Left ventricle myocardium superior (tissue), 1 donor: ENCODE data around the gene TEX28. TPM values are rescaled to one million over a fixed set of nuclear protein-coding genes. Genes with fewer than 3 reads are reported as not detected.
"Not testable (repeated sequence)": the region's sequence is repeated elsewhere in the genome, so short reads cannot be mapped to it uniquely, and the experiment has no call there.

Experiments
- ATAC-seq: fragments of 200-7000 bp; cut with Tn5 transposase; one replicate; pipeline ENCODE4 v1.9.1; 2020; ENCODE audit warnings: mild to moderate bottlenecking, moderate library complexity
- DNase-seq: peaks from one replicate; pipeline ENCODE4 v3.0.0-alpha.2; 2020
- intact Hi-C: fragments of 100-400 bp; cut with micrococcal nuclease; formaldehyde crosslinking; loops from one replicate; pipeline ENCODE4 v1.11.0; 2022
- total RNA-seq: library from RNA; stranded (reverse); fragmentation: NEBNext Ultra II Directional; extraction: Animal tissue kit (Norgen Biotek cat#: 25700); gene quantifications from one replicate; pipeline ENCODE4 v1.2.1, GENCODE V29; 2021
- donor health status: DM: no; HTN: yes; CAD: no; lungs with severe emphysema.

TEX28 gene
- total RNA-seq, 1 donor from 2014 or later, result not detected

DNA sequence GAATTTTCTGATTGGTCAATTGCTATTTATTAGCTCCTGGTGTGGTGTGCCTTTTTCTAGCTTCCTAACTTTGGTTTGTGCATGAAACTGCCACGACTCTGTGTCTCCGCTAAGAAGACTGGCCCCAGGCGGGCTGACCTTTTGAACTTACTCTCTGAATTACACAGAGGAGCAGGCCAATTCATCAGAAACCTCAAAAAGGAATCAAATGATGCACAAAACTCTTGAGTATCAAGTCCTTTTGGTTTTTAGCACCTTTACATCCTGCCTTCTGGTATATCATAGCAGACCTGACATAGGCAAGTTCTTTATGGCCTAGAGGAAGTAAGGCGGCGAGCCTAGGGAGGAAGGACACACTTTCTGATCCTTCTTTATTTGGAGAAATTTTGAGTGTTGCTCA, 18.2 kb upstream of the TEX28 start:
- no peak for ATAC-seq
- intact Hi-C loops, result no loop called here
- no peak for DNase-seq

DNA sequence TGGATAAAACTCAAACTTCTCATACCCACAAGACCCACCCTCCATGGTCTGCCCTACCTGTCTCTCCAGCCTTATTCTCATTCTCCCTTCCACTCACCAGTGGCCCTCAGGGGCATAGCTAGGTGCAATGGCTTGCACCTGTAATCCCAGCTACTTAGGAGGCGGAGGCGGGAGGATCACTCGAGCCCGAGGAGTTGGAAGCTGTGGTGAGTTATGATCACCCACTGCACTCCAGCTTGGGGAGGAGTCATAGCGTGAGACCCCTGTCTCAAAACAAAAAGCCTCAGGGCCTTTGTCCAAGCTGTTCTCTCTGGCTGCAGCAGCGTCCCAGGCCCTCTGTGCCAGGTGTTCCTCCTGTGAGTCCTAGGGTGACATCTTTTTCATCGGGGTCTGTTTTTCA, 17.2 kb upstream of the TEX28 start:
- DNase-seq, result no peak

DNA sequence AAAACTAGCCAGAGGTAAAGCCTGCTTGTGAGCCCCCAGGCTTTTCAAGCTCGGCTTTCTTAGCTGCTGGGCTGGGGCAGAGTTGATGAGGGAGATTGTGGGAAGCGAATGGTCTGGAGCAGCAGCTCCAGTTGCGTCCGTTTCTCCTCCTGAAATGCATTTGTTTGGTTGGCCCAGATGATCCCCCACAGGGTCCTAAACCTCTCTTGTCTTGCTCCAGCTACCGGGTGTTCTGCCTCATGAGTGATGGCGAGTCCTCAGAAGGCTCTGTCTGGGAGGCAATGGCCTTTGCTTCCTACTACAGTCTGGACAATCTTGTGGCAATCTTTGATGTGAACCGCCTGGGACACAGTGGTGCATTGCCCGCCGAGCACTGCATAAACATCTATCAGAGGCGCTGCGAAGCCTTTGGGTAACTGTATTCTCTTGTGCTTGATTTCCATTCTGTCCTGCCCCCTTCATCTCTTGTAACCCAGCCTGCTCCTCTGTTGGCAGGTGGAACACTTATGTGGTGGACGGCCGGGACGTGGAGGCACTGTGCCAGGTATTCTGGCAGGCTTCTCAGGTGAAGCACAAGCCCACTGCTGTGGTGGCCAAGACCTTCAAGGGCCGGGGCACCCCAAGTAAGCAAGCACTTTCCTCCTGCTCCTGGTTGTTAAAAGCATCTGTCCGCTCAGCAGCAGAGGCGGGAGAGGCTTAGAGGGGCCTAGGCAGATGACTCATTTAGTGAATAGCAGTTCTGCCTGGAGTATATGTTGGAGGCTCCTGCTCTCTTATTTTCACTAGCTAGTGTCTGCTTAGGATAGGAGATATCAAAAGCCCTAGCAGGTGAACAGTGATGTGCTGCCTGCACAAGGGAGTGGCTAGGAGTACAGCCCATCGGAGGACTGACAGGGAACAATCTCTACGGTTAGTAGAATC, 16.0 kb upstream of the TEX28 start:
- DNase-seq (no peak), ATAC-seq (no peak)
- intact Hi-C loops, result no loop called here

More for the DNA sequence above, 17.2 kb upstream of the TEX28 start:
- intact Hi-C loops, result no loop called here
- no peak for ATAC-seq

DNA sequence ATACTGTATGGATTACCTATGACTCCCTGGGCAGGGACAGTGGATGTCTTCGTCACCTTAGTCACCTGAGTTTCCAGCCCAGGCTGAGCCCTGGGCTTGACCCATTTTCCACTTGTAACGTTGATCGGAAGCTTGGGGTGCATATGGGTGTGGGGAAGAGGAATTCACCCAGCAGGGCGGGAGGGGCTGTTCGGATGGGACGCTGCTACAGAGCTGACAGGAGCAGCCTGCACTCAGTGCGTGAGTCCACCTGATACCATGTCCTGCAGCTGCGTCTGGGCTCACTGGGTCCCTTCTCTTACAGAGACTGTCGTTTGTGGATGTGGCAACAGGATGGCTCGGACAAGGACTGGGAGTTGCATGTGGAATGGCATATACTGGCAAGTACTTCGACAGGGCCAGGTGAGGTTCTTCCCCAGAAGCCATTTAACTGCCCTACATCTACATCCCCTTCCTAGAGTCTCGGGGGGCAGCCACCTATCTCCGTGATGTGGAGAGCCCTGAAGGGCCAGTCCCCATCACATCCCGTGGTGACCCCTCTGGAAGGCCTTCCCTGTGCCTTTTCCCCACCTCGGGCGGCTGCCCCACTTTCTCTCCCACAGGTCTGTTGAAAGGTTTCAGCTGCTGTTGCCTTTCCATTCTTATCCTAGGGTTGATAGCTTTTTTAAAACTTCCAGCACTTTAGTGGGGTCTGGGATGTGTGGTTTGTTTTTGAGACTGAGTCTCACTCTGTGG, 14.3 kb upstream of the TEX28 start:
- DNase-seq, result no peak
- no peak for ATAC-seq
- intact Hi-C loops, result no loop called here

DNA sequence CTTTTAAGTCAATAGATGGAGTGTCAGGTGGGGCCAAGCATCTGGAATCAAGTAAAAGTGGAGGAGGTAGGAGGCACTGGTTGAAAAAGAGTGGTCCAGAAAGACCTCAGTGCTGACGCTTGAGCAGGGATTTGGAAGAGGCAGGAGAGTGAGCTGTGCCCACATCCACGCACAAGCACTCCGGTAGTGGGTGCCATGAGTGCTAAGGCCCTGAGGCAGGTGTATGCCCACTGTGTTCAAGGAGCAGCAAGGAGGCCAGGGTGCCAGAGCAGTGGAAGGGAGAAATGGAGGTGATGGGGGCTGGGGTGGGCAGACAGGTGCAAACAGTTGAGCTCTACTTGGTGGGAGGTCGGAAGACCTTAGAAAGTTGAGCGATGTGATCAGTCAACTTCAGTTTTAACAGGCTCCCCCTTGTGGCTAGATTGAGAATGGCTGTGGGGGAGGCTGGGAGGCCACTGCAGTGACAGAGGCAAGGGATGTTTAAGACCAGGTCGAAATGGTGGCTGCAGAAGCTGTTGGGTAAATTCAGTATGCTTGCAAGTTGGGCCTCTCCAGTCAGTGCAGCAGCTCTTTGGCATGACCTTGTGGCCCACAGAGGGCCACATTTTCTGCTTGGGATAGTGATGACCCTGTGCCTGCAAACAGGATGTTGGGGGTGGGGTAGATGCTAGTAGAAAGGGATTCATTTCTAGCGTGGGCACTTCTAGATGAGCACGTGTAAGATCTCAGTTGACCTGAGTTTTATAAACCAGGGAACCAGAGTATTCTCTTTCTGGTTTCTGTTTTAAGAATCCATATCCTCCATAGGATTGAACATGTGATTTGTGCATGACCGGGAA, 13.4 kb upstream of the TEX28 start:
- intact Hi-C loops, result no loop called here
- peak; percentile 69 for ATAC-seq
- DNase-seq, result peak; percentile 48

DNA sequence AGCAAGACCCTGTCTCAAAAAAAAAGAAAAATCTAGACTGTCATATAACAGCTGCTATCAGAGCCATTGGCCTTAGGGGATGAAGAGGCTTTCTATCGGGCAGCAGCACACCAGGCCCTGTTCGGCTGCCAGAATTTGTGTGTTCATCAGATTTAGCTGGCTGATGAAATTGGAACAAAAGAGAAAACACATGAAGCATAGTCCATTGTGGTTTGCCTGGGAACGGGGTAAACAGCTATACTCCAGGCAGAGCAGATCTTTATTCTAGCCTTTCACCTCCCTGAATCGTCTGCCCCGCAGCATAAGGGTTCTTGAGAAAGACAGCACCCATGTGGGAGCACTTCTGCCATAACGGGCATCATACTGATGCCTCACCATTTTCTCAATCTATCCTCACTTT, 12.3 kb upstream of the TEX28 start:
- DNase-seq (no peak), ATAC-seq (no peak)
- intact Hi-C loops, result no loop called here

DNA sequence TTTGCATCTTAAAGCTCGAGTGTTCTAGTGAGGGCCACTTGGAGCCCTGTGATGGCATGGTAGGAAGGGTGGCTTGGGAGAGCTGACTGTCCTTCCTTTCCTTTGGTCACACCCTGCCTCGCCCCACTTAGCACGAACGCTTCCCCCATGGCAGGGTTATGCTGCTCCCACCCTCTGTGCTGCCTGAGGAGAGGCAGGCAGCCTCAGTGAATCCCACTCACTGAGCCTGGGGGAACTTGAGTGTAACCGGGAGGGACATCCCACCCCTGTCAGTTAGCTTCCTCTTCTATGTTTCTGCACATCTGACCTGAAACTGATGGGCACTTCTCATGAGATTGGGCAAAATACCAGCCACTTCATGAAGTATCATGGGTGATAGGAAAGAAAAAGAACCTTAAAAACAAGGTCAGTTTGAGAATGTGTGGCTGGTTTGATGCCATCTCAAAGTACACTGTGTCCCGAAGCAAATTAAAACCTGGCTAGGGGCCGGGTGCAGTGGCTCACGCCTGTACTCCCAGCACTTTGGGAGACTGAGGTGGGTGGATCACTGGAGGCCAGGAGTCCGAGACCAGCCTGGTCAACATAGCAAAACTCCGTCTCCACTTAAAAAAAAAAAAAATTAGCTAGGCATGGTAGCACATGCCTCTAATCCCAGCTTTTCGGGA, 10.7 kb upstream of the TEX28 start:
- DNase-seq (no peak), ATAC-seq (peak; percentile 61)
- intact Hi-C loops, result no loop called here

DNA sequence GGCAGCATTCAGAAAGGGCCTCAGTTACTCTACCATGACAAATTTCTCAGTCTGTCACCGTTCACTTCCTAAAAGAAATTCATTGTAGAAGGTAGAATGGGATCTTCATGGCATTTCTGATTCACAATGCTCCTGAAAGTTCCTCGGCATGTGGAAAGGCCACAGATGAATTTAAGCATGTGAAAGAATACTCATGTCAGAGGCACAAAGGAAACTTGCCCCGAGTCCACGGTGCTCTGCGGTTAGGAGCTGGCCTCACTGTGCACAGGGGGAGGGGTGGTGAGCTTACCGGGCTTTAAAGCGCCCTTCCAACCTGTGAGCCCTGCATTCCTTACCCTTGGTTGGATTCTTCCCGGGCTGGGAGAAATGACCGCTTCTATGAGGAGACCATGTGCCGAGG, 9.9 kb upstream of the TEX28 start:
- intact Hi-C loops, result no loop called here
- DNase-seq (no peak), ATAC-seq (no peak)

DNA sequence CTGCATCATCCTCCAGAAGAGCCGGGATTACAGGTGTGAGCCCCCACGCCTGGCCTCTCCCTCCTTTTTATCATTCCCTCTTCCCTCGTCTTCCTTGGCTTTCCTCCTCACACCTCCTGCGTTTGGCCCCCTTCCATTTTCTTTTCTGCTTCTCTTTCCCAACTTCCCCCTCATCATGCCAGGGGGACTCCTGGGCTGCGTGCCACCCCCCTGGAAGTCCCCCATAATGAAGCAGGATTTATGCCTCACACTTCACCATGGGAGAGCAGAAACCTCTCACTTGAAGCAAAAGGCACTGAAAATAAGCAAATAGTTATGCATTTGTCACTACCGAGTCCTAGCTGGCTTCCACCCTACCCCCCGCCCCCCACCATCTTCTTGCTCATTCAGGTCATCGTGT, 8.6 kb upstream of the TEX28 start:
- no peak for DNase-seq
- intact Hi-C loops, result no loop called here
- ATAC-seq, result no peak

DNA sequence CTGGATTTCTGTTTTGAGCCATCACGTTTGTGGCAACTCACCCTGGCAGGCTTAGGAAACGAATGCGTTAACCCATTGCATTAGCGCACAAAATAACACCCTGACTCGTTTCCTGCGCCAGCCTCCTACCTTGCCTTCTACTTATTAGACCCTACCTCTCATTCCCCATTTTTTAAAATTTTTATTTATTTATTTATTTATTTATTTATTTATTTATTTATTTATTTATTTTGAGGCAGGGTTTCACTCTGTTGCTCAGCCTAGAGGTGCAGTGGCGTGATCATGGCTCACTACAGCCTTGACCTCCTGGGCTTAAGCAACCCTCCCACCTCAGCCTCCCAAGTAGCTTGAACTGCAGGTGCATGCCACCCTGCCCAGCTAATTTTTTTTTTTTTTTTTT, 8.1 kb upstream of the TEX28 start:
- intact Hi-C loops, DNase-seq, ATAC-seq: not testable (repeated sequence)

DNA sequence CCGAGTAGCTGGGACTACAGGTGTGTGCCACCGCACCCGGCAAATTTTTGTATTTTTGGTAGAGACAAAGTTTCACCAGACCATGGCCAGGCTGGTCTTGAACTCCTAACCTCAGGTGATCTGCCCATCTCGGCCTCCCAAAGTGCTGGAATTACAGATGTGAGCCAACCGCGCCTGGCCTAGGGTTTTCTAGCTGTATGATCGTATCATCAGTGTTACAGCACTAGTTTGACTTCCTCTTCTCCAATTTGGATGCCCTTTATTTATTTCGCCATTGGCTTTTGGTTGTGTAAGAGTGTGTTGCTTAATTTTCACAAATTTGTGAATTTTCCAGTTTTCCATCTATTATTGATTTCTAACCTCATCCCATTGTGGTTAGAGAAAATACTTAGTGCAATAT, 5.9 kb upstream of the TEX28 start:
- no peak for ATAC-seq
- intact Hi-C loops, result no loop called here
- no peak for DNase-seq

DNA sequence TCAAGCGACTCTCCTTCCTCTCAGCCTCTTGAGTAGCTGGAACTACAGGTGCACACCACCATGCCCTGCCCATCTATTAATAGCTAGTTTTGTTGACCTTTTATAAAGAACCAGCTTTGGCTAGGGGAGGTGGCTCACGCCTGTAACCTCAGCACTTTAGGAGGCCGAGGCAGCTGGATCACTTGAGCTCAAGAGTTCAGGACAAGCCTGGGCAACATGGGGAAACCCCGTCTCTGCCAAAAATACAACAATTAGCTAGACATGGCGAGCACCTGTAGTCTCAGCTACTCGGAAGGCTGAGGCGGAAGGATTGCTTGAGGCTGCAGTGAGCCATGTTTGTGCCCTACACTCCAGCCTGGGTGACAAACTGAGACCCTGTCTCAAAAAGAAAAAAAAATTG, 3.4 kb upstream of the TEX28 start:
- ATAC-seq, result no peak
- DNase-seq, result no peak
- intact Hi-C loops, result no loop called here

DNA sequence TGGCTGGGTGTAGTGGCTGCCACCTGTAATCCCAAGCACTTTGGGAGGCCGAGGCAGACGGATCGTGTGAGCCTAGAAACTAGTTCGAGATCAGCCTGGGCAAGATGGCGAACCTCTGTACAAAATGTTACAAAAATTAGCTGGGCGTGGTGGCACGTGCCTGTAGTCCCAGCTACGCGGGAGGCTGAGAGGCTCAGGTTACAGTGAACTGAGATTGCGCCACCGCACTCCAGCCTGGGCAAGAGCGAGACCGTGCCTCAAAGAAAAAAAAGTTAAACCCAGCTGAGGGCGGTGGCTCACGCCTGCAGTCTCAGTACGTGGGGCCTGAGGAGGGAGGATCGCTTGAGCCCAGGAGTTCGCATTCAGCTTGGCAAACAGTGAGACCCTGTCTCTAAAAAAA, 1.8 kb upstream of the TEX28 start:
- no peak for ATAC-seq
- no peak for DNase-seq
- intact Hi-C loops, result no loop called here

DNA sequence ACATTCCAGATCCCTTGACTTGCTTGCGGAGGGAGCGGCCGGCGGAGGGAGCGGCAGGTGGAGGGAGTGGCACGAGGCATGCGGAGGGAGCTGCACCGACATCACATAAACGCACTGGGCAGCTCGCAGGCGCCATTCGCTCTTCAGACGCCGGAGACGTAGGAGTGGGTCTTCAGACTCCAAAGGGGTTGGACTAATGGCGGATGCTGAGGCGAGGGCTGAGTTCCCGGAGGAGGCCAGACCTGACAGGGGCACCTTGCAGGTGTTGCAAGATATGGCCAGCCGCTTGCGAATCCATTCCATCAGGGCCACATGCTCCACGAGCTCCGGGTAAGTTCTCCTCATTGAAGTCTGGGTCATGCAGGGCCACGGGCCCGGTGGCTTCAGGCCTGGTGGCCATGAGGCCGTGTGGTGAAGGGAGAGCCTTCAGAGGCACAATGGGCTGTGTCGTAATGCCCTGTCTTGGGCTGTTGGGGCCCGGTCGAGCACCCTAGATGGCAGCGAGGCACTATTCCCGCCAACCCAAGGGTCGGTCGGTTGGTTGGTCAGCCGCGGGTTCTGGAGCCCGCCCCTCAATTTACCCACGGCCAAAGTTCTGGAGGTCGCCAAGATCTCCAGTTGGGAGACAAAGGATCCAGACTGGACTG, 863 bp upstream of the TEX28 start, which contains the start of gene TKTL1:
TSS of gene TKTL1 (plus strand) at position 132 of the 647 bp plus-strand sequence. CDS start at position 197, 65 bp downstream.
- DNase-seq, result no peak

DNA sequence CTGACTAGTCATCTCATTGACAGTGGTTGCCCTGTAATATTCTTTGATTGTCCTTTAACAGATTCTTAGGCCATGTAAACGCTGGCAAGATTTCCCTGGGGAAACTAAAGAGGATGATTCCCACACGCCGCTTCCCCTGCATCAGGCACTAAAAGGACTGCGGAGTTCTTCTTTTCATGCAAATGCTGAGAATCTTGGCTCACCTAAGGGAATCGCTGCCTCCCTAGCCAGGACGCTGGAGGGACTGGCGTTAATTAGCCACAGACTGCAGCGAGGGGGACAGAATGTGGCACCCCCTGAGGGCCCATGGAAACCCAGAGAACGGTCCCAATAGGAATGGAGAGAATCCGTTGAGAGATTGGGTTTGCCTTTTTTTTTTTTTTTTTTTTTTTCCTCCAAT, 8.5 kb downstream of the TEX28 start:
- intact Hi-C loops, DNase-seq, ATAC-seq: not testable (repeated sequence)

More for the DNA sequence above, 863 bp upstream of the TEX28 start, which contains the start of gene TKTL1:
- ATAC-seq, result no peak
- intact Hi-C loops, result no loop called here

DNA sequence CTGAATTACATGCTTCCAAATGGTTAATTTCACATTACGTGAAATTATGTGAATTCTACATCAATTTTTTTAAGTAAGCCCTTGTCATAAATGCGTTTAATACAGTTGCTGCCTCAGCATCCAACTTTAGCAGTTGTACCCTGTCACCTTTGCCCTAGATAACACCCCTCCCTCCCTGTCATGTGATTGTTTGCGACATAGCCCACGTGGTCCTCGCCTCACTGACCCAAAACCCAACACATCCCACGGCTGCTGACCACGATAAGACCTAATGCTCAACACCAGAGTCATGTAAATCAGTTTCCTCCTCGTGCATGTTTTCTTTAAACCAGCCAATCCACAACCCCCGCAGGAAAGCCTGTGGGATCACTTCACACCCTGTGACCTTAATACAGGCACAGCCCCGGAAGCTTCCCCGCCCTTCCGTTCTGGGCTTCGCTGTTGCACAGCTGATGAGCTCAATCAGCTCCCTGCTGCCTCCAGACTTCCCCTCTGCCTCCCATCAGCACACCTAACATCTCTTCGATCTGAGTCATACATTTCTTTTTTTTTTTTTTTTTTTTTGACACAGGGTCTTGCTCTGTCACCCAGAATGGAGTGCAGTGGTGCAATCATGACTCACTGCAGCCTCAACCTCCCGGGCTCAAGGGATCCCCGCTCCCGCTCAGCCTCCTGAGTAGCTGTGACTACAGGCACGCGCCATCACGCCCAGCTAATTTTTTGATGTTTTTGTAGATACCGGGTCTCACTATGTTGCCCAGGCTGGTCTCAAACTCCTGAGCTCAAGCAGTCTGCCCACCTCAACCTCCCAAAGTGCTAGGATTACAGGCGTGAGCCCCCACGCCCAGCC, 10.2 kb downstream of the TEX28 start:
- peak; percentile 93 for ATAC-seq
- DNase-seq, intact Hi-C loops: not testable (repeated sequence)

DNA sequence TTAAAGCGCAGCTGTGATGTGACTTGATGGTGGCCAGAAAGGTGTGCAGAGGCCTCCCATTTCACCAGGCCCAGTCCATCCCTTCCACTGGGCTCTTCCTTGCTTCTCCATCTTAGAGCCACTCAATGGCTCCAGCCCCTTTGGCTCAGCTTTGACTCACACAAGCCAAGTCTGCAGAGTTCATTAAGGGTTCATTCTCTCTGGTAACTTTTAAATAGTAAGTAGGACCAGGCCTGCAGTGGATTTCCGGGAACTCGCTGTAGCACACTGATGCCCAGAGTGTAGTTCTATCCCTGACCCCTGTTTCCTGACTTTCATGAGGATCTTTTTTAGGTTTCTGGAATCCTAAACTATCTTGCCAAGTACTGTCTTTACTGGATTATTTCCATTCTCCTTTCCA, 25.7 kb downstream of the TEX28 start:
- DNase-seq, intact Hi-C loops: not testable (repeated sequence)
- ATAC-seq, result peak; percentile 74
